ENCODE data around the gene SRRD.
"Not testable (repeated sequence)": the region's sequence is repeated elsewhere in the genome, so short reads cannot be mapped to it uniquely, and the experiment has no call there.

Gene SRRD

GRCh38 chr22:26513838-26514237 is 30.2 kb downstream of the SRRD start:
- intact Hi-C loops (cut with DNase I) = loop anchor here (2.0 kb wide), 1 partner anchor 31 kb away; the partner anchor contains the start of genes HPS4 and SRRD
- DNase-seq = no peak

- peak in 1 of 10 donors; percentile 50 for DNase-seq
- intact Hi-C loops (cut with DNase I) = no loop called here
Measured at GRCh38 chr22:26514419-26515161, 30.9 kb downstream of the SRRD start.

GRCh38 chr22:26515931-26516330 is 32.3 kb downstream of the SRRD start:
- DNase-seq = no peak

GRCh38 chr22:26516503-26516902 is 32.8 kb downstream of the SRRD start:
- intact Hi-C loops (cut with DNase I) = no loop called here
- DNase-seq = no peak

More at GRCh38 chr22:26515931-26516330, 32.3 kb downstream of the SRRD start:
- intact Hi-C loops (cut with DNase I) = no loop called here

- intact Hi-C loops (cut with DNase I) = no loop called here
Measured at GRCh38 chr22:26517429-26517828, 33.8 kb downstream of the SRRD start.

GRCh38 chr22:26522012-26522411 is 38.3 kb downstream of the SRRD start:
- intact Hi-C loops (cut with DNase I) = no loop called here

More at GRCh38 chr22:26517429-26517828, 33.8 kb downstream of the SRRD start:
- no peak for DNase-seq

GRCh38 chr22:26522592-26522991 is 38.9 kb downstream of the SRRD start:
- peak in 3 of 10 donors; percentile 19 to 73 (median 66) for DNase-seq
- intact Hi-C loops (cut with DNase I) = no loop called here

More at GRCh38 chr22:26522012-26522411, 38.3 kb downstream of the SRRD start:
- DNase-seq = peak in 1 of 10 donors; percentile 14

GRCh38 chr22:26524870-26525269 is 41.2 kb downstream of the SRRD start:
- intact Hi-C loops (cut with DNase I) = no loop called here
- DNase-seq = no peak

GRCh38 chr22:26525946-26526564 is 42.4 kb downstream of the SRRD start:
- intact Hi-C loops (cut with DNase I) = no loop called here
- DNase-seq = no peak

- intact Hi-C loops (cut with DNase I) = no loop called here
Measured at GRCh38 chr22:26527167-26527566, 43.5 kb downstream of the SRRD start.

GRCh38 chr22:26527574-26528465 is 44.1 kb downstream of the SRRD start:
- intact Hi-C loops (cut with DNase I) = no loop called here
- peak in 1 of 10 donors; percentile 27 for DNase-seq

More at GRCh38 chr22:26527167-26527566, 43.5 kb downstream of the SRRD start:
- peak in 1 of 10 donors; percentile 38 for DNase-seq

GRCh38 chr22:26528518-26528917 is 44.8 kb downstream of the SRRD start:
- peak in 1 of 10 donors; percentile 66 for DNase-seq

GRCh38 chr22:26529345-26529744 is 45.7 kb downstream of the SRRD start:
- intact Hi-C loops (cut with DNase I) = no loop called here
- DNase-seq = peak in 1 of 10 donors; percentile 43

More at GRCh38 chr22:26528518-26528917, 44.8 kb downstream of the SRRD start:
- intact Hi-C loops (cut with DNase I) = not testable (repeated sequence)

GRCh38 chr22:26534171-26534855 is 50.6 kb downstream of the SRRD start:
- peak in 2 of 10 donors; percentile 63 to 64 for DNase-seq
- intact Hi-C loops (cut with DNase I) = no loop called here

- intact Hi-C loops (cut with DNase I) = no loop called here
Measured at GRCh38 chr22:26534874-26535602, 51.4 kb downstream of the SRRD start.

GRCh38 chr22:26535603-26535908 is 51.9 kb downstream of the SRRD start:
- intact Hi-C loops (cut with DNase I) = no loop called here
- DNase-seq = peak in 1 of 10 donors; percentile 13

More at GRCh38 chr22:26534874-26535602, 51.4 kb downstream of the SRRD start:
- DNase-seq = no peak

- peak in 1 of 10 donors; percentile 60 for DNase-seq
- intact Hi-C loops (cut with DNase I) = no loop called here
Measured at GRCh38 chr22:26536056-26536761, 52.5 kb downstream of the SRRD start.

GRCh38 chr22:26536762-26537134 is 53.1 kb downstream of the SRRD start:
- DNase-seq = peak in 1 of 10 donors; percentile 14
- intact Hi-C loops (cut with DNase I) = no loop called here

- DNase-seq = peak in 1 of 10 donors; percentile 1
- intact Hi-C loops (cut with DNase I) = no loop called here
Measured at GRCh38 chr22:26540119-26540518, 56.4 kb downstream of the SRRD start.

Measured in posterior cingulate gyrus (tissue), 11 donors.